Stromal cell of bone marrow (primary cell): ENCODE results near the gene IPO13.

Experiments used
- DNase-seq: peaks from one replicate; pipeline ENCODE4 v3.0.0-alpha.2; 2012; ENCODE audit warnings: low read depth

Gene IPO13

GRCh38 chr1:44012941-44013609 is 66.3 kb downstream of the IPO13 start:
- DNase-seq = no peak

GRCh38 chr1:44013949-44014348 is 67.2 kb downstream of the IPO13 start:
- DNase-seq = no peak

GRCh38 chr1:44014365-44015104 is 67.8 kb downstream of the IPO13 start:
- no peak for DNase-seq

GRCh38 chr1:44015206-44015605 is 68.5 kb downstream of the IPO13 start:
- DNase-seq = no peak

- DNase-seq = no peak
Measured at GRCh38 chr1:44016041-44016889, 69.5 kb downstream of the IPO13 start.

GRCh38 chr1:44016890-44017400 is 70.2 kb downstream of the IPO13 start:
- DNase-seq = no peak
